GM21526 (cell line): Measurements from ENCODE around the gene SSTR5.
"Not testable (repeated sequence)": the region's sequence is repeated elsewhere in the genome, so short reads cannot be mapped to it uniquely, and the experiment has no call there.

Experiments
- ATAC-seq: cut with Tn5 transposase; IDR thresholded peaks from one replicate; pipeline ENCODE4 v1.9.1; 2021; ENCODE audit warnings: moderate library complexity; ENCODE audit not compliant: unreplicated experiment, low FRiP score

The SSTR5 gene

DNA sequence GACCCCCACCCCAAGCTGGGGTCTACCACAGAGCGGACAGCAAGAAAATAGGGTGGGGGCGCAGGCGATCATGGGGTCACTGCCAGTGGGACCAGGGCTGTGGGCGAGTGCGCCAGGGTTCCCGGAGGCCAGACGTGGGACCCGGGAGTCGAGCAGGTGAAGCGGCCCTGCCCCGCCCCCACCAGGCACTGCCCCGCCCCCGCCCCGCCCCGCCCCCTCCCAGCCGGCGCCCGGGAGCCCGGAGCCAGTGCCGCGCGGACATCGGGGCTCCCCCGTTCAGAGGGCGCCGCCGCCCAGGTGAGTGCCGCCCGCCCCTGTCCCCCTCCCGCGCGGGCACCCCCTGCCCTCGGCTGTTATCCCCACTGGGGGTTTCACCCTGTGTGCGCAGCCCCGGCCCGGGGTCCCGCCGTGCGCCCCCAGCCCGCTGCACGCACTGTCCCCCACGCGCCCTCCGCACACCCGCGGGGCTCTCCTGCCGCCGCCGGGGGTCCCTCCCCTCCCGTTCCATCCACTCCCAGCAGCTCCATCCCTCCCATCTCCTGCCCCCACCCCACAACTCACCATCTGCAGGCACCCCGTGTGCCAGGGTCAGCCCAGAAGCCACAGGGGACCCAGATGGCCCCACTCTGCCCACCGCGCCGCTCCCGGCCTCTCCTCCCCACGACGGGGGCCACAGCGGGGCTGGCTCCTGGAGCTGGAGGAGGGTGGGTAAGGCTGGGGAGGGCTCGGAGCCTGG lies at the start of gene SSTR5:
Gene SSTR5 (plus strand): TSS at position 222 of the 736 bp plus-strand sequence. CDS start 6,122 bp downstream, outside the sequence.
- no peak for ATAC-seq

DNA sequence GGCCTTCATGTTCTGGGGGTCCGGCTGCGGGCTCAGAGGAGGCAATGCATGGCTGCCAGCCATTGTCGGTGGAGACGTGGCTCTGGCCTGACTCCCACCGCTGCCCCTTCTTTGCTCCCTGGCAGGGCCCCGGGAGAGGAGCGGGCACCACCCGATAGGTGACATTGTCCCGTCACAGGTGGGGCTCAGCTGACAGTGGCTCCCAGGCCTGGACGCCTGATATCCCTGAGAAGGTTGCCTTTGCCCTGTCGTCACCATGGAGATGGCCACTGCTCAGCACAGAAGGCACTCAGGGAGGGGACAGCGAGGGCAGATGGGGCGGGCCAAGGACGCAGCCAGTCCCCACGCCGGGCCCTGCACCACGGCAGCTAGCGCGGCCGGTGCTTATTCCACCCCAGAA lies 48.4 kb upstream of the SSTR5 start:
- no peak for ATAC-seq

DNA sequence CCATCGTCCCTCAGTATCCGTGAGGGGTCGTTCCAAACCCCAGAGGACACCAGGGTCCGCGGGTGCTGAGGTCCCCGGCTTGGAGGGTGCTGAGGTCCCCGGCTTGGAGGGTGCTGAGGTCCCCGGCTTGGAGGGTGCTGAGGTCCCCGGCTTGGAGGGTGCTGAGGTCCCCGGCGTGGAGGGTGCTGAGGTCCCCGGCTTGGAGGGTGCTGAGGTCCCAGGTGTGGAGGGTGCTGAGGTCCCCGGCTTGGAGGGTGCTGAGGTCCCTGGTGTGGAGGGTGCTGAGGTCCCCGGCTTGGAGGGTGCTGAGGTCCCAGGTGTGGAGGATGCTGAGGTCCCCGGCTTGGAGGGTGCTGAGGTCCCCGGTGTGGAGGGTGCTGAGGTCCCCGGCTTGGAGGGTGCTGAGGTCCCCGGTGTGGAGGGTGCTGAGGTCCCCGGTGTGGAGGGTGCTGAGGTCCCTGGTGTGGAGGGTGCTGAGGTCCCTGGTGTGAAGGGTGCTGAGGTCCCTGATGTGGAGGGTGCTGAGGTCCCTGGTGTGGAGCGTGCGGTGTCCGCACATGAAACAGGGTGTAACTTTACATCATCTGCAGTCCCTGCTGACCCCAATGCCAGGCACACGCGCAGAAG lies 47.3 kb upstream of the SSTR5 start:
- ATAC-seq = not testable (repeated sequence)

DNA sequence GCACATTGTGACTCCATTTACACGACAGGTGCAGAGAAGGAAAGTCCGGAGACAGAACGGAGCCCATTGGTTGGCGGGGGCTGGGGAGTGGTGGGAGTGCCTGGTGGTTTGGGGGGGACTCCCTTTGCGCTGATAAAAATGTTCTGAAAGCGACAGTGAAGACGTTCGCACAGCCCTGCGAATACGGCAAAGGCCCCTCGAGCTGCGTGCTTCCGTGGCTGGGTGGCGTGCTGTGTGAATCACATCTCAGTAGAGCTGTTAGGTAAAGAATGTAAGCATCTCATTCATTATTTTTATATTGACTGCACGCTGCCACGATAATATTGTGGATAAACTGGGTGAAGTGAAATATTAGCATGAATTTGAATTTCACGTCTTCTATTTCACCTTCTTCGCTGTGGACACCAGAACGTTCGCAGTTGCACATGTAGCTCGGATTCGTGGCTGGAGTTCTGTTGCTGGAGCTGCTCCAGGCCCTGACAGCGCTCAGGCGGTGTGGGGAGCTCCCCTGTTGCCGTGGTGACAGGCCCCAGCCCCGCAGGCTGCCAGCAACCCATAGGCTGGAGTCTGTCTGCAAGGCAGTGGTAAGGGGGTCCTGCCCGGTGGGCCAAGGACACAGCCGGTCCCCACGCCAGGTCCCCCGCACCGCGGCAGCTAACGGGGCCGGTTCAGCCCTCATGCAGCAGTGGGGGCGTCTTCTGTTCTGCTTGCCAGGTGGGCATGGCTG lies 46.3 kb upstream of the SSTR5 start:
- no peak for ATAC-seq

DNA sequence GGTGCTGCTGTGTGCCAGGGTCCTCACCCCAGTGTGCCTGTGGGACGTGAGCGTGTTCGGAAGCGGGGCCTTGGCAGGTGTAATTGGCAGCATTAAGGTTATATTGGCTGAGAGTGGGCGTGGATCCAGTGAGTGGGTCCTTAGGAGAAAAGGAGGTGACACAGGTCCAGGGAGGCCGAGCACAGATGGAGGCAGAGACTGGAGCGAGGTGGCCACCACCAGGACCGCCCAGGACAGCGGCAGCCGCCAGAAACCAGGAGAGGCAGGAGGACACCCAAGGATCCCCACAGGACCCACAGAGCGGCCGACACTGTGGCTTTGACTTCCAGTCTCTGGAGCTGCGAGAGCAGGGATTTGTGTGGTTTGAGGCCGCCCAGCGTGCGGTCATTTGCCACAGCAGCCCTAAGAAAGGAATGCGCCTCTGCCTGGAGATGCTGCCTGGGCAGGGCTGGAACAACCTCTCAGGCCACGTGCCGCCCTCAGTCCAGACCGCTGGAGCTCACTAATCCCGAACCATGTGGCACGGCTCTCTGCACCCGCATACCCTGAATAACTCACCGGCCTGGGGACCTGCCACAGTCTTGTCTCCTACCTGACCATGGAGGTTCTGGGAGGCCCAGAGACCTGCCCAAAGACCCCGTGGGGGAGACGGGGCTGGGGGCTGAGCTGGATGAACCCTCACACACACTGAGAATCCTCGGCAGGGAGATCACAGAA lies 45.6 kb upstream of the SSTR5 start:
- ATAC-seq = no peak

DNA sequence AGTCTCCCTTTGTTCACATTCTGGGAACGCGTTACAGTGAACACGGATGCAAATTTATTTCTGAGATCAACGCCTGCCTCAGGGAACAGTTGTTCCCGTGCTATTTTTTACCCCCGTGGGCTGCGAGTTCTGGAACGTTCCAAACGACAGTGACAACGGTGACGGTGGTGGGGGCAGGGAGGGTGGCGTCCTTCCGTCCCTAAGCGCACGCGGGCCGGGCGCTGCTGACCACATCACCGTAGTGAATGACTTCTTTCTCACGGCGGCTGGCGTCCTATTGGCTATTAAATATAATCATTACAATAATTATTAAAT lies 45.1 kb upstream of the SSTR5 start:
- no peak for ATAC-seq

DNA sequence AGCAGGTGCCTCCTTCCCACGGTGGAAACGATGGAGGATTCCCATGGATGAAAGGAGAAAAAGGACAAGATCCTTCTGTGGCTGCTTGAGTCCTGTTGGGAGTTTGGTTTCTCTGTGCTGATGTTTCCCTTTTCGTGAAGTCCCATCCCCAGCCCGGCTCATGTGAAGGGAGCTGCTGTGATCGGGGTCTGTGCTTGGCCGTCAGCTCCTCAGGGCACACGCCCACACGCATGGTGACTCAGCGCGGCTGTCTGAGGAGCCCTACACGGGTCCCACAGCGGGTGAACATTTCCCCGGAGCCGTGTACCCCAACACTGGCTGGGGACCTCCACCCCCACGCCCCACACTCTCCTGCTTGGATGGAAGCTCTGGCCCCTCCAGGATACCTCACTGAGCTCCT lies 44.5 kb upstream of the SSTR5 start:
- ATAC-seq = no peak

DNA sequence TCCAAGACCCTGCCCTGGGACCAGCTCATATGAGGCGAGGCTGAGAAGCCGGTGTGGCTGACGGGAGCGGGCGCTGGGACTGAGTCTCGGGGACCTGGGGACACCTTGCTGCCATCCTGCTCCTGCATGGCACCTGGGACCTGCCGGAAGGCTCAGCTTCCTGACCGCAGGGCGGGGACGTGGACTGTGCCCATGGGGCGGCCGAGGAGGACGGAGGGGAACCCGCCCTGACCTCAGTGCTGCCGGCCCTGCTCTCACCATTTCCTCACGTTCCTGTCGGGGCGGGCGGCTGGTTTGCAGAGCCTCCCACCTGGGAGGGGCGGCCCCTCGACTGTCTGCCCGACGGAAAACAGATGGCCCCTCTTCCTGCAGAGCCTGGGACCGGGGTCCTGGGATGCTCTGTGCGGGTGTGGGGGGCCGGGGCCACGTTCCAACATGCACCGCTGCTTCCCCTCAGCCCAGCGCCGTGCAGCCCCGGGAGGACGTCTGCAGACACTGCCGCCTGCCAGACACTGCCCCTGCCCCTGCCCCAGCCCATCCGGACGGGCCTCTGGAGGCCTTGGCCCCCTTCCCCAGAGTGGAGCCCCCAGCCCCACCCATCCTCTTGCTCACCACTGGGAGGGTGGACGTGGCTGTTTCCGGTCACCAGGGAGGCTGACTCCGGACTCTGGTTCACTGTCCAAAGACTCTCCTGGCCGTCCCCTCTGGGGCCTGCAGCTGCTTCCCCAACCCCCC lies 43.9 kb upstream of the SSTR5 start:
- ATAC-seq = no peak

DNA sequence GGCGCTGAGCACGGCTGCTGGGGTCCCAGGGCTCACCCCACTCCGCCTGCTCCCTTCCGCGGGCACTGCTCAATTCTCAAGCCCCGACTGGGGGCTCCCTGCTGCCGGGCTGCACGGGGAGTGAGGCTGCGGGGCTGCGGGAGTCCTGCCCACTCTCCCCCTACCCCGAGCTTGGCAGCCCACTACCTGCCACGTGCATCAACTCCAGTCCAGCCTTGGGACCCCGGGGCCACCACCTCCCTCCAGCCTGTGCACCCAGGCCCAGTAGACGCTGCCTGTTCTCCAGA lies 43.3 kb upstream of the SSTR5 start:
- ATAC-seq = no peak

DNA sequence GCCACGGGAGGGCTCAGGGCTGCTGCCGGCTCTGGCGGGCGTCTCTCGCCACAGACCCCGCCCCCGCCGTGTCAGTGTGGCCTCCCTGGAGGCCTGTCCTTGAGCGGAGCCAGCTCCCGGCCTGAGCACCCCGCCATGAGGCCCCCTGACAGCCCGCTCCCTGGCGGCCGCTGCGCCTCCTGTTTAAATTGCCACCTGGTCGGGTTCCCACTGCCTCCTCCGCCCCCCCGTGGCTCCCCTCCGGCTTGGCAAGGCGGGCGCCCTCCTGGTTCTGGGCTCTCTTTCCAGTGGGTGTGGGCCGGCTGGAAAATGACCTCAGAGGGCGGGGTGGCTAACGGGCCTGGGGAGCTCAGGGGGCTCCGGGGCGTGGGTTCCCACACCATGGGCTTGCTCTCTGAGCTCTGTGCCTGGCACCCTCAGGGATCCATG lies 42.1 kb upstream of the SSTR5 start:
- ATAC-seq = no peak

DNA sequence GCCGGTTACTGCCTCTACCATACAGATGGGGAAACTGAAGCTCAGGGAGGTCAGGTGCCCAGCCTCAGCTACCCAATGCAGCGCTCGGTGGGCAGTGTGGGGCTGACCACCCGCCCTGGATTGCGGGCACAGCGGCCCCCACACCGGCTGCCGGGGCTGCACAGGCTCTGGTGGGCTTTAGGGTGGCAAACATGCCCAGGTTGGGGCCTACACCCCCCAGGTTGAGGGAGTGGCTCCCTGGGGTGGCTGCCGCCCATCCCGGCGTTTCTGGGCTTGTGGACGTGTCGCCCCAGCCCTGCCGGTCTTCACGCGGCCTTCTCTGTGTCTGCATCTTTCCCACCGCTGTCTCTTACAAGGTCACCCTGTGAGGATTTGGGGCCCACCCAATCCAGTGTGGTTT lies 40.9 kb upstream of the SSTR5 start:
- ATAC-seq = no peak

DNA sequence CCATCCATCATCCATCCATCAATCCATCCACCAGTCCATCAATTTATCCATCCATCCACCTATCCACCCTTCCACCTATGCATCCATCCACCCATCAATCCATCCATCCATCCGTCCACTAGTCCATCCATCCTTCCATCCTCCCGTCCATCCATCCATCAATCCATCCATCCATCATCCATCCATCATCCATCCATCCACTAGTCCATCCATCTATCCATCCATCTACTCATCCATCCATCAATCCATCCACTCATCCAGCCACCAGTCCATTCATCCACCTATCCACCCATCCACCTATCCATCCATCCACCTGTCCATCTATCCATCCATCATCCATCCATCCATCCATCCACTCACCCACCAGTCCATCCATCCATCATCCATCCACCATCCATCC lies 39.9 kb upstream of the SSTR5 start:
- ATAC-seq = no peak

DNA sequence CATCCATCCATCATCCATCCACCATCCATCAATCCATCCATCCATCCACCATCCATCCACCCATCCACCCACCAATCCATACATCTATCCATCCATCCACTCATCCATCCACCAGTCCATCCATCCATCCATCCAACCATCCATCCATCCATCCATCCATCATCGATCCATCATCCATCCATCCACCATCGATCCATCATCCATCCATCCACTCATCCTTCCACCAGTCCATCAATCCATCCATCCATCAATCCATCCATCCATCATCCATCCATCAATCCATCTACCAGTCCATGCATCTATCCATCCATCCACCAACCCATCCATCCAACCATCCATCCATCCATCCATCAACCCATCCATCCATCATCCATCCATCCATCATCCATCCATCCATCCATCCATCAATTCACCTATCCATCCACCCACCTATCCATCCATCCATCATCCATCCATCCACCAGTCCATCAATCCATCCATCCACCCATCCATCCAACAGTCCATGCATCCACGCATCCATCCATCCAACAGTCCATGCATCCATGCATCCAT lies 39.3 kb upstream of the SSTR5 start:
- ATAC-seq = no peak

DNA sequence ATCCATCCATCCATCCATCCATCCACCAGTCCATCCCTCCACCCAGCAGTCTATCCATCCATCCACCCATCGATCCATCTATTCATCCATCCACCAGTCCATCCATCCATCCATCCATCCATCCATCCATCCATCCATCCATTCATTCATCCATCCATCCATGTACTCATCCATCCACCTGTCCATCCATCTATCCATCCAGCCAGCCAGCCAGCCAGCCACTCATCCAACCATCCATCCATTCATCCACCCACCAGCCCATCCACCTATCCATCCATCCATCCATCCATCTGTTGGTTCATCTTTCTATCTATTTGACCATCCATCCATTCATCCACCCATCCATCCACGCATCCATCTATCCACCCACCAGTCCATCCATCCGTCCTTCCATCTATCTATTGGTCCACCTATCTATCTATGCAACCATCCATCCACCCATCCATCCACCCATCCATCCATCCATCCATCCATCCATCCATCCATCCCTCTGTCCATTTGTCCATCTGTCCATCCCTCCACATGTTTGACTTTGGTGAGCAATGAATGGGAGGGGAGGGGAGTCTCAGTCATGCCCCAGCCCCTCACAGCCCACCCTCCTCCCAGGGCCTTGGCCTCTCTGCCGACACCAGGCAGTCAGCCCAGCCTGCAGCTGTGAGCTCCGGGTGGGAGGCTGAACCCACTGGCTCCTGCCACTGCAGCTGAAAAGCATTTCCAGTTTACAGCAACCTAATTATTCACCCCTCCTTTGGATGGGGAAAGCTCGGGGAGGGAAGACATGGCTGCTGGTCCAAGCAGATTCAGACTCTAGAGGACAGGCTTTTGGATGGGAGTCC lies 38.1 kb upstream of the SSTR5 start:
- ATAC-seq = no peak

DNA sequence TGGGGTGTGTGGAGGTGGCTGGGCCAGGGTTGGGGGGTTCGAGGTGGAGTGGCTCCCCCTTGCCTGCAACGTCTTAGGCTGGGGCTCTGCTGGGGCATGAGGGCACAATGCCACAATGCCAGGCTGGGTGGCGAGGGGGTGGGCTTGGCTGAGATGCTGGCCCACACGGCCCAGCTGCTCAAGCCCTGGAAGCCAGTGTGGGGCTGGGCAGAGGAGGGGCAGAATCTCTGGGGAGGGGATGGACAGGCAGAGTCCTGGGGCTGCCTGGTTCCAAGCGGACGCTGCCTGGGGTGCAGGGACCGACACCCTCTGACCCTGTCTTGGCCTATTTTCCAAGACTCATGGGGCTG lies 37.5 kb upstream of the SSTR5 start:
- no peak for ATAC-seq

DNA sequence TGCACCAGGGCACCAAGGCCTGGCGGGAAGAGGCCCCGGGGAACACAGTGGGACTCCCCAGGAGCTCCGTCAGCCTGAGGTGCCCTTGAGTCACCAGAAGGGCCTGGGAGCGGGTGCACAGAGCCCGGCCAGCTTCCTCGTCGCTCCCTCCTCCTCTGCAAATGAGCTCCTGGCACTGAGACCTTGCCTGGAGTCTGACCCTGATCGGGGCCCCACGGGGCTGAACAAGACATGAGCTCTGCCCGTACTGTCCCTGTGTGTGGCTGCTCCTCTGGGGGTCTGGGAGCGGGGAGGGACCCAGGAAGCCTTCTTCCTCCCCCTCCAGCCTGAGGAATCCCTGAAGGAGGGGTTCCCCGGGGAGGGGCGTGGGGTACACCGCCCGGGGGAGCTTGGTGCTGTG lies 36.4 kb upstream of the SSTR5 start:
- ATAC-seq = no peak

DNA sequence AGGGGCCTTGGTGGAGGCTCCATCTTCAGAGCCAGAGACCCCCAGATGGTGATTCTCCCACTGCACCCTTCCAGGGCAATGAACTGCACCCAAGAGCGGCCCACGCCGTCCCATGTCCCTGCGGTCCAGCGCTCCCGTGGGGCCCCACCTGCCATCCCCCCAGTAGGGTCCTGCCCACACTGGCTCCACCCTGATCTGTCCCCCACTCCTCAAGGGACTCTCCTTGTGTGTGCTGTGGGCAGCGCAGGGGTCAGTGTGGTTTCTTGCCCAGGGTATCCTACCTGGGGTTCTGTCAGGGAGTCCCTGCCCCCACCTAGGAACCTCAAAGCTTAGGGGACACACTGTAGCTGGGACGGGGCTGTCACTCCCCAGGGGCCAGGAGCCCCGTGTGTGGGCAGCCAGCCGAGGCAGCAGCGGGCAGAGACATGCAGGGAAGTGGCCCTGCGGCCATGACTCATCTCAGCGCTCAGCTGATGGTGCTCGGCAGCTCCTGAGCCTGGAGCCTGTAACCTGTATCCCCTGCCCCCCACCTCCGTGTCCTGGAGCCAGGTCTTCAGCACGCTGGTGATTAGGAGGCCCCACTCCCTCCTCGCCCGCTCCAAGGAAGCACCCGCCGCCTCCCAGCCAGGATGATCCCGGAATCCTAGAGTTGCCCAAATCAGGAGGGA lies 35.7 kb upstream of the SSTR5 start:
- no peak for ATAC-seq

DNA sequence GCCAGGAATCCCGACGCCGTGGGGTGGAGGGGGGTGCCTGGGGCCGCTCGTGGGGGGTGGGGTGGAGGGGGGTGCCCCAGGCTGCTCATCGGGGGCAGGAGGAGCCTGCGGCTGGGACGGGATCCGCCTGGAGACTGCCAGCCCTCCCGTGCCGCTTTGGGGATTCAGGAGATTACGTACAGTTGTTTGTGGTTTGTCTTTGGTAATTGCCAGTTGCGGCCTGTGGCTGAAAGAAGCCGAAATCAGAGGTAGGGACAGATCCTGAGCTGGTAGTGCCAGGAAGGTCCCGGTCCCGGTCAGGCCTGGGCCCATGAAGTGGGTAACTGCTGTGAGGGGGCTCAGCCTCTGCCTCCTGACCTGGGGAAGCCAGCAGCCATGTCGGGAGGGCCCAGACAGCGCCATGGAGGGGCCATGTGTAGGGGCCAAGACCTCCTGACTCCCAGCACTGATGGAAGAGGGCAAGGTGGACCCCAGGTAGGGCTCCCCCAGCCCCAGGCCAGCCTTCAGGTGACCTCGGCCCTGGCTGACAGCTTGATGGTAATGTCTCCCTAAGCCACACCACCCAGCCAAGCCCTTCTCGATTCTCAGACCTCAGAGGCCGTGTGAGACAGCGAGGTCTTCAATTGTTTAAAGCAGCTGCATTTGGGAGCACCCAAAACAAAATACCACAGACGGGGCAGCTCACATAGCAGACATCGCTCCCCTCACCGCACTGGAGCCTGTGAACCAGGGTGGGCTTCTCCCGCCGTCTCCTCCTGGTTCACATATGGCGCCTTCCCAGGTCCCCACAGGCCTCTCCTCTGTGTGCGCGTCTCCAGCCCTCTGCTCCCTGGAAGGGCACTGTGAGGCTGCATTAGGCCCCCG lies 34.9 kb upstream of the SSTR5 start:
- no peak for ATAC-seq
